Adrenal gland (tissue), 12 donors: ENCODE measurements around the gene RCAN1. TPM values are rescaled to one million over a fixed set of nuclear protein-coding genes. Genes with fewer than 3 reads are reported as not detected.

Experiments
- DNase-seq, 7 donors: peaks; one replicate each; pipeline ENCODE4 v3.0.0-alpha.2; 2019 to 2020
- H3K27ac ChIP-seq, 5 donors: fragments of 200-600 bp; sonication (generic) in 4 of 5; 1 replicate in 3 of 5; 2 replicates in 2 of 5; pipeline versions ENCODE4 v1.5.1 to v1.8.0; 2016 to 2020; ENCODE audit warnings: mild to moderate bottlenecking in 1 of 5
- H3K27me3 ChIP-seq: fragments of 200-600 bp; 2 replicates; pipeline ENCODE4 v1.8.0; 2021
- H3K36me3 ChIP-seq, 2 donors: fragments of 200-600 bp; replicated peaks in 1 of 2; 1 replicate in 1 of 2; 2 replicates in 1 of 2; pipeline versions ENCODE4 v1.5.1 to v1.8.0; 2018 to 2022
- H3K4me1 ChIP-seq, 2 donors: fragments of 200-600 bp; replicated peaks in 1 of 2; 1 replicate in 1 of 2; 2 replicates in 1 of 2; pipeline versions ENCODE4 v1.5.1 to v1.8.0; 2018 to 2021
- H3K4me3 ChIP-seq, 4 donors: fragments of 200-600 bp; sonication (generic) in 3 of 4; one replicate each; pipeline ENCODE4 v1.5.1; 2016 to 2018
- H3K9me3 ChIP-seq, 3 donors: fragments of 200-600 bp; sonication (generic) in 1 of 3; replicated peaks in 1 of 3; 1 replicate in 2 of 3; 2 replicates in 1 of 3; pipeline versions ENCODE4 v1.5.1 to v1.8.0; 2016 to 2021
- CTCF ChIP-seq, 6 experiments: fragments of 450-650 bp in 4 of 6; fragments of 200-600 bp in 2 of 6; sonication (generic) in 1 of 6; IDR thresholded peaks; 1 replicate in 5 of 6; 2 replicates in 1 of 6; pipeline versions ENCODE4 v1.5.1 to v1.8.0; 2016 to 2021; ENCODE audit warnings: antibody characterized with exemption in 6 of 6, mild to moderate bottlenecking in 2 of 6, moderate library complexity in 1 of 6
- POLR2A ChIP-seq, 2 donors: fragments of 450-650 bp; IDR thresholded peaks; one replicate each; pipeline ENCODE4 v1.6.1; 2017; ENCODE audit warnings: antibody characterized with exemption in 2 of 2, mild to moderate bottlenecking in 2 of 2, moderate library complexity in 1 of 2
- WGBS, 4 donors: extraction: QIAGEN DNeasy Blood & Tissue Kit in 2 of 4; methylation state at CpG; one replicate each; pipeline versions ENCODE4 v1.1.5 to v1.1.7; 2013 to 2017; 5-methylcytosine and 5-hydroxymethylcytosine counted together
- intact Hi-C, 2 donors: fragments of 100-400 bp; cut with DNase I; formaldehyde crosslinking; loops; one replicate each; pipeline versions ENCODE4 v1.14.1 to v1.15.0; 2022 to 2023
- polyA plus RNA-seq, 3 donors: library from polyadenylated mRNA; stranded (reverse); fragments of 200-250 nt in 2 of 3; fragments of 350-450 nt in 1 of 3; fragmentation: Illumina TruSeq in 1 of 3; extraction: RNeasy Lipid Tissue Mini Kit (QIAGEN cat#74804) in 1 of 3; gene quantifications; one replicate each; pipeline ENCODE4 v1.2.3, GENCODE V29; 2013 to 2014
- total RNA-seq, 9 donors: library from RNA; depleted of rRNA in 4 of 9; stranded (reverse); fragments of >200 nt in 4 of 9; fragments of 120-200 nt in 1 of 9; fragmentation: NEBNext Ultra II Directional in 1 of 9; extraction: Animal tissue kit (Norgen Biotek cat#: 25700) in 1 of 9; gene quantifications; one replicate each; pipeline versions ENCODE4 v1.1.0 to v1.2.4, GENCODE V29; 2013 to 2023
- donor health status: healthy with polysubstance abuse.
- donor health status: Bipolar disorder and iron deficiency.
- donor health status: DM: yes; HTN: yes; CAD: no.
- donor health status: DM: no; HTN: no; CAD: no.
- donor health status: DM: no; HTN: no; CAD: no.
- donor health status: DM: yes; HTN: yes; CAD: no.

The RCAN1 gene
- total and polyA plus RNA-seq, 12 donors: 11.5 to 74.4 (median 23.4) TPM

DNA sequence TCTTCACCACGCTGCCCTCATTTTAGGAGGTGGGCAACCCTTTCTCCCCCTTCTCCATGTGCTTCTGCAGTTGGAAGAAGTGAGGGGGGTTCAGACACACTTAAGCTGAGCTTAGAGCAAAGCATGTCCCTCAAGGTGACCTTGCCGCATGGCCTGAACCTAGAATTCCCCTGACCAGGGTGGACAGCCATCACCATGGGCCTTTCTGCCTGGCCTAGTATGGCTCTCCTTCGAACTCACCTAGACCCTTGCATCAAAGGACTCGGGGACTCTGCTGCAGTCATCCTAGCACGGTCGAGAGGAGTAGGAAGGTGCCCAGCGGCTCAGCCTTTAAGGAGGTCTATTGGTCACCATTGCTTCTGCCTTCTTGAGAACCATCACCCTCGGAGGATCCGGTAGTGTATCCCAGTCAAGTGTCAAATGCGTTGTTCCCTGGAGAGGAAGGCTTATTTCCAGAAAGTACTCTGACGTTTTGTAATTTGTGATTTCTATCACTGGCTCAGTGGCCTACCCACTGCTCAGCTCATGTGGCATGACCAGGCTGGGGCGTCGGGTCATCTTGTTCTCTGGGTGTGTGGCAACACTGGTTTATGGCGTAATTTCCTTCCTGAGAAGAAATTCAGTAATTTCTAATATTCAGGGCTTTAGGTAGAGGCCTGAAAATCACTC is 103.0 kb downstream of the RCAN1 start, which contains the start of gene KCNE1:
Gene KCNE1 (minus strand): TSS at position 424 of the 669 bp plus-strand sequence. CDS start 62,576 bp downstream, outside the sequence.
- peak in 6 of 7 donors; percentile 46 to 77 (median 68) for DNase-seq
- intact Hi-C loops: no loop called here
- Histone ChIP-seq H3K4me3 (peak within 1 kb of the TSS in 1 of 4 donors; percentile 34), H3K27ac (peak within 1 kb of the TSS in 3 of 5 donors; percentile 44 to 91 (median 73)), H3K9me3 (no peaks in the 10 kb centered on the region), H3K36me3 (no peaks in the 10 kb centered on the region), H3K4me1 (peaks cover 0 to 5% of the 10 kb centered on the region in 2 donors), H3K27me3 (no peaks in the 10 kb centered on the region)
- TF ChIP-seq POLR2A (IDR thresholded peaks at IDR 0.05) (no peak), CTCF (IDR thresholded peaks at IDR 0.05) (no peak)
- 77 to 84% (median 78%) methylated on average over 7 to 14 of the region's 14 CpGs for WGBS, 4 donors

DNA sequence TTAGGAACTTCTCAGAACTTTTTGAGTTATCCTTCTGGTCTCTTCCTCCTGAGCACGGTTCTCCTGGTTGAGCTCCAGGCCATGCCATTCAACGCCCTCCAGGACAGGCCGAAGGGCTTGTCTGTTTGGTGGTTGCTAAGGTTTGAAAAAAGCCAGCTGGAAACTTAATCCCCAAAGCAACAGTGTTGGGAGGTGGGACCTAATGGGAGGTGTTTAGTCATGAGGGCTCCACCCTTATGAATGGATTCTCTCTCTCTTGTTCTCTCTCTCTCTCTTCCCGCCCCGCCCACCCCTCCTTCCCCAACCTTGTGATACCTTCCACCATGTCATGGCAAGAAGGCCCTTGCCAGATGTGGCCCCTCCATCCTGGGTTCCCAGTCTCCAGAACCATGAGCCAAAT is 103.7 kb downstream of the RCAN1 start:
- DNase-seq: no peak
- Histone ChIP-seq H3K4me3 (peak overlapping the region in 1 of 4 donors; percentile 34), H3K4me1 (peaks cover 0 to 5% of the 10 kb centered on the region in 2 donors), H3K9me3 (no peaks in the 10 kb centered on the region), H3K36me3 (no peaks in the 10 kb centered on the region), H3K27me3 (no peaks in the 10 kb centered on the region), H3K27ac (peak overlapping the region in 2 of 5 donors; percentile 73 to 91)
- TF ChIP-seq POLR2A (IDR thresholded peaks at IDR 0.05) (no peak), CTCF (IDR thresholded peaks at IDR 0.05) (no peak)
- intact Hi-C loops: no loop called here
- WGBS, 4 donors: 92 to 93% (median 92%) methylated on average over 5 of the region's 5 CpGs

- intact Hi-C loops: no loop called here
- Histone ChIP-seq H3K27me3 (no peaks in the 10 kb centered on the region), H3K27ac (peak overlapping the region in 1 of 5 donors; percentile 12), H3K4me3 (peak overlapping the region in 1 of 4 donors; percentile 22), H3K9me3 (no peaks in the 10 kb centered on the region), H3K4me1 (peaks cover 0 to 5% of the 10 kb centered on the region in 2 donors), H3K36me3 (no peaks in the 10 kb centered on the region)
- WGBS, 4 donors: 73 to 80% (median 78%) methylated on average over 9 to 15 of the region's 15 CpGs
- no peak for TF ChIP-seq POLR2A (IDR thresholded peaks at IDR 0.05)
- peak; percentile 38 to 91 (median 78) for TF ChIP-seq CTCF (IDR thresholded peaks at IDR 0.05)
- DNase-seq: peak; percentile 63 to 85 (median 82)
These were observed 104.5 kb downstream of the RCAN1 start for GRCh38 chr21:34510148-34511142.

DNA sequence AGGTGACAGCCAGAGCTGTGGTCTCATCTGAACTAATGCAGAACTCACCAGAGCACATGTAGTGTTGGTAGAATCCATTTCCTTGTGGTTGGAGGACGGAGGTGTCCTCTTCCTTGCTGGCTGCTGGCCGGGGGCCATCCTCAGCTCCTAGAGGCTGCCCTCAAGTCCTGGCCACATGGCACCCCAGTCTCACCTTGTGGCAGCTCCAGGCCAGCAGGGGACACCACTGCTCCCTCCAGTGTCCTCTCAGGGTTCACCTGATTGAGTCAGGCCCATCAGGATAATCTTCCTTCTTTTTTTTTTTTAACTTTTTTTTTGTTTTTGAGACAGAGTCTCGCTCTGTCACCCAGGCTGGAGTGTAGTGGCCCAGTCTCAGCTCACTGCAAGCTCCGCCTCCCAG is 105.8 kb downstream of the RCAN1 start:
- DNase-seq: no peak
- Histone ChIP-seq H3K27ac (no peak overlapping the region), H3K36me3 (no peaks in the 10 kb centered on the region), H3K9me3 (no peaks in the 10 kb centered on the region), H3K4me1 (peaks cover 0 to 5% of the 10 kb centered on the region in 2 donors), H3K27me3 (no peaks in the 10 kb centered on the region), H3K4me3 (no peak overlapping the region)
- intact Hi-C loops: no loop called here
- TF ChIP-seq CTCF (IDR thresholded peaks at IDR 0.05) (peak in 1 of 6 experiments; percentile 20), POLR2A (IDR thresholded peaks at IDR 0.05) (no peak)
- 83 to 92% (median 85%) methylated on average over 4 of the region's 4 CpGs for WGBS, 4 donors
